SU-DHL-6 (cell line): Measurements from ENCODE around the gene NGF.

Experiments used
- H2AFZ ChIP-seq: fragments of 200-600 bp; sonication (generic); 2 replicates; pipeline ENCODE4 v1.6.1; 2014; ENCODE audit warnings: low read depth, mild to moderate bottlenecking, moderate library complexity, mixed read lengths, antibody characterized with exemption, low read length; ENCODE audit not compliant: severe bottlenecking
- H3F3A ChIP-seq: fragments of 200-600 bp; shearing (Covaris generic); 2 replicates; pipeline ENCODE4 v1.6.0; 2016; ENCODE audit warnings: antibody characterized with exemption, mild to moderate bottlenecking; ENCODE audit not compliant: insufficient read depth
- H3K27ac ChIP-seq: fragments of 200-600 bp; sonication (generic); 2 replicates; pipeline ENCODE4 v1.5.1; 2016; ENCODE audit warnings: low read depth, mild to moderate bottlenecking, low read length, moderate library complexity, mixed read lengths
- H3K27me3 ChIP-seq: fragments of 200-600 bp; sonication (generic), shearing (Covaris generic); 2 replicates; pipeline ENCODE4 v1.6.0; 2014; ENCODE audit warnings: mild to moderate bottlenecking, low read length
- H3K36me3 ChIP-seq: fragments of 200-600 bp; sonication (generic); 2 replicates; pipeline ENCODE4 v1.6.1; 2014; ENCODE audit warnings: mild to moderate bottlenecking, low read length, mixed read lengths
- H3K4me2 ChIP-seq: fragments of 300-600, 200-600 bp; shearing (Covaris generic), sonication (generic); 2 replicates; pipeline ENCODE4 v1.6.0; 2014; ENCODE audit warnings: low read length, low read depth, mild to moderate bottlenecking; ENCODE audit not compliant: poor library complexity, severe bottlenecking
- H3K4me3 ChIP-seq: fragments of 200-600 bp; sonication (generic); 2 replicates; pipeline ENCODE4 v1.5.1; 2014; ENCODE audit warnings: antibody characterized with exemption, low read length, mild to moderate bottlenecking, mixed read lengths; ENCODE audit not compliant: insufficient read depth, poor library complexity, severe bottlenecking
- H3K79me2 ChIP-seq: fragments of 200-600 bp; sonication (generic); 2 replicates; pipeline ENCODE4 v1.6.1; 2014; ENCODE audit warnings: mild to moderate bottlenecking, low read length, moderate library complexity; ENCODE audit not compliant: insufficient read depth
- H3K9ac ChIP-seq: fragments of 200-600 bp; sonication (generic); 2 replicates; pipeline ENCODE4 v1.7.0; 2014; ENCODE audit warnings: mild to moderate bottlenecking, low read length
- H3K9me2 ChIP-seq: fragments of 200-600 bp; sonication (generic); replicated peaks from 2 replicates; pipeline ENCODE4 v1.6.1; 2014; ENCODE audit warnings: low read length; ENCODE audit not compliant: insufficient read depth
- H3K9me3 ChIP-seq: fragments of 200-600 bp; sonication (generic); 2 replicates; pipeline ENCODE4 v1.6.1; 2014; ENCODE audit warnings: low read length, mixed read lengths; ENCODE audit not compliant: insufficient read depth
- H4K20me1 ChIP-seq: fragments of 200-600 bp; sonication (generic); 2 replicates; pipeline ENCODE4 v1.6.1; 2014; ENCODE audit warnings: low read depth, mild to moderate bottlenecking, antibody characterized with exemption, low read length, moderate library complexity, mixed read lengths
- EZH2phosphoT487 ChIP-seq: fragments of 200-600 bp; sonication (generic), shearing (Covaris generic); conservative IDR thresholded peaks from 2 replicates; pipeline ENCODE4 v1.6.1; 2018; ENCODE audit warnings: mild to moderate bottlenecking, antibody characterized with exemption, low read length, moderate library complexity, mixed read lengths
- TF ChIP-seq, protein P1 (sequence below): fragments of 200-600 bp; sonication (generic); IDR thresholded peaks from one replicate; pipeline ENCODE4 v1.5.1; 2017; ENCODE audit warnings: antibody characterized with exemption, mild to moderate bottlenecking, low read length, moderate library complexity; ENCODE audit not compliant: insufficient read depth, poor library complexity, severe bottlenecking

The NGF gene

DNA sequence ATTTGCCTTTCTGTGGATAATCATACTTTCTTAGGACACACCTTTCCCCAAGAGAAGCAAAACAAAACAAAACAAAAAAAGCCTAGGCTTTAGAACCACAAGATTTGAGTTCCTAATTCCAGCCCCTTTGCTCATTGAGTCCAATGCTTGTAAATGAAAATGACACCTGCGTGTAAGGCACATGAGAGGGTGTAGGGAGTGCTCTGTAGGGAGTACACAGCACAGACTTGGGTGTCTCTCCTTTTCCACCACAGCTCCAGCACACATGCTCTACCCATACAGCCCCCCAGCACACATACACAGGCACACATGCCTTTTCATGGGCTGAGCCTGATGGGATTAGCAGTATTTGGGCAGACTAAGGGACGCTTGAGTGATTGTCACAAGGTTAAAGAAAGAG is 9.2 kb upstream of the NGF start:
- H3F3A ChIP-seq, result no peaks in the 10 kb centered on the region
- H3K27me3 ChIP-seq, result no peaks in the 10 kb centered on the region
- H3K4me3 ChIP-seq, result no peak overlapping the region
- no peak for TF ChIP-seq EZH2phosphoT487
- TF ChIP-seq, protein P1, sequence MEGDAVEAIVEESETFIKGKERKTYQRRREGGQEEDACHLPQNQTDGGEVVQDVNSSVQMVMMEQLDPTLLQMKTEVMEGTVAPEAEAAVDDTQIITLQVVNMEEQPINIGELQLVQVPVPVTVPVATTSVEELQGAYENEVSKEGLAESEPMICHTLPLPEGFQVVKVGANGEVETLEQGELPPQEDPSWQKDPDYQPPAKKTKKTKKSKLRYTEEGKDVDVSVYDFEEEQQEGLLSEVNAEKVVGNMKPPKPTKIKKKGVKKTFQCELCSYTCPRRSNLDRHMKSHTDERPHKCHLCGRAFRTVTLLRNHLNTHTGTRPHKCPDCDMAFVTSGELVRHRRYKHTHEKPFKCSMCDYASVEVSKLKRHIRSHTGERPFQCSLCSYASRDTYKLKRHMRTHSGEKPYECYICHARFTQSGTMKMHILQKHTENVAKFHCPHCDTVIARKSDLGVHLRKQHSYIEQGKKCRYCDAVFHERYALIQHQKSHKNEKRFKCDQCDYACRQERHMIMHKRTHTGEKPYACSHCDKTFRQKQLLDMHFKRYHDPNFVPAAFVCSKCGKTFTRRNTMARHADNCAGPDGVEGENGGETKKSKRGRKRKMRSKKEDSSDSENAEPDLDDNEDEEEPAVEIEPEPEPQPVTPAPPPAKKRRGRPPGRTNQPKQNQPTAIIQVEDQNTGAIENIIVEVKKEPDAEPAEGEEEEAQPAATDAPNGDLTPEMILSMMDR, result no peak
- no peaks in the 10 kb centered on the region for H4K20me1 ChIP-seq
- H2AFZ ChIP-seq, result no peak overlapping the region
- H3K9me2 ChIP-seq, result no peaks in the 10 kb centered on the region
- no peaks in the 10 kb centered on the region for H3K9me3 ChIP-seq
- no peak overlapping the region for H3K4me2 ChIP-seq
- H3K9ac ChIP-seq, result no peak overlapping the region
- H3K79me2 ChIP-seq, result no peaks in the 10 kb centered on the region
- H3K36me3 ChIP-seq, result no peaks in the 10 kb centered on the region
- H3K27ac ChIP-seq, result no peak overlapping the region

DNA sequence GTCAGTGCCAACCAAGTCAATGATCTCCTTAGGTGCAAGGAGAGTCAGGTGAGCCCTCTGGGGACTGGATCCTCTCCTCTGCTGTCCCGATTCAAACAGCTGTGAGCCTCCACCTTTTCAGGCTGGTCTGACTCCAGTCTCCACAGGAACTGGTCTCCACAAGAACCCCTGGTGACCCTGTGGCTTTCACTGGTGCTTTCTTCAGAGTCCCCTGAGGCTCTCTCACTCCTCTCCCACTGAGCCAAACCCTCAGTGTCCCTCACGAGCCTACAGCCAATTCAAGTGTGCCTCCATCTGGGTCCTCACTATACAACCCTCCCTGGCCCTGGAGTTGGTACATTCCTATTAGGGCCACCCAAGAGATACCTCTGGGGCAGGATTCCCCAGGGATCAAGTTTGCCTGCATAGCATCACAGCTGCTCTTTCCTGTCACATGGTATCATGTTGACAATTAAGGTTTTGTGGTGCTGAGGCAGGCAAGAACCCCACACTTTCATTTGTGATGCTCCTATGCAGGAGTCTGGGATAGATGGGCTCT is 5.2 kb upstream of the NGF start:
- no peak overlapping the region for H3K4me2 ChIP-seq
- no peak overlapping the region for H3K27ac ChIP-seq
- H3K36me3 ChIP-seq, result no peaks in the 10 kb centered on the region
- no peaks in the 10 kb centered on the region for H3K9me3 ChIP-seq
- H3K79me2 ChIP-seq, result no peaks in the 10 kb centered on the region
- no peak overlapping the region for H2AFZ ChIP-seq
- no peaks in the 10 kb centered on the region for H4K20me1 ChIP-seq
- H3F3A ChIP-seq, result no peaks in the 10 kb centered on the region
- H3K9ac ChIP-seq, result no peak overlapping the region
- H3K9me2 ChIP-seq, result no peaks in the 10 kb centered on the region
- H3K27me3 ChIP-seq, result no peaks in the 10 kb centered on the region
- TF ChIP-seq, protein P1, result no peak
- no peak for TF ChIP-seq EZH2phosphoT487
- no peak overlapping the region for H3K4me3 ChIP-seq

GRCh38 chr1:115341948-115342347 is 3.9 kb upstream of the NGF start:
- Histone ChIP-seq H3F3A (no peaks in the 10 kb centered on the region), H3K27me3 (no peaks in the 10 kb centered on the region), H3K9me3 (no peaks in the 10 kb centered on the region), H3K9ac (no peak overlapping the region), H3K79me2 (no peaks in the 10 kb centered on the region), H3K9me2 (no peaks in the 10 kb centered on the region), H4K20me1 (no peaks in the 10 kb centered on the region), H3K36me3 (no peaks in the 10 kb centered on the region), H3K27ac (no peak overlapping the region), H3K4me2 (no peak overlapping the region), H3K4me3 (no peak overlapping the region), H2AFZ (no peak overlapping the region)
- TF ChIP-seq, protein P1, result no peak
- TF ChIP-seq EZH2phosphoT487, result no peak

DNA sequence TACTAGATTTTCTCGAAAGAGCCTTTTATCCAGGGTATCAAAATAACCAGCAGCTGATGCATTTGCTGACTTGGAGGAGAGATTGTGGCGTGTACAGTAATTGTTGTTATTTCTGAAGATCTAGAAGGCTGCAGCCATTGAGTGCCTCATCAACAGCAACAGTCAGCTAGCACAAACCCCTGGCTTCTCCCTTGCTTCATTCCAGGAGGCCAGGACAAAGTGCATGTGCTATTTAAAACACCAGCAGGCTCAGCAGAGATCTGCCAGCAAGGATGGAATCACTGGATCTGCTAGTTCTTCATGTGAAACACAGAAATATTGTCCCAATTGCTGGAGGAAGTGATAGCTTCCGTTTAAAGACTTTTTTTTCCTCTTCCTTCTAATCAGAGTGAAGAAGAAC is 2.8 kb upstream of the NGF start:
- H3K27ac ChIP-seq, result no peak overlapping the region

More for the DNA sequence above, 2.8 kb upstream of the NGF start:
- Histone ChIP-seq H3K9me3 (no peaks in the 10 kb centered on the region), H3K79me2 (no peaks in the 10 kb centered on the region), H4K20me1 (no peaks in the 10 kb centered on the region), H3K36me3 (no peaks in the 10 kb centered on the region), H3K9me2 (no peaks in the 10 kb centered on the region), H2AFZ (no peak overlapping the region), H3F3A (no peaks in the 10 kb centered on the region), H3K27me3 (no peaks in the 10 kb centered on the region), H3K4me2 (no peak overlapping the region), H3K4me3 (no peak overlapping the region), H3K9ac (no peak overlapping the region)
- TF ChIP-seq, protein P1, result no peak
- TF ChIP-seq EZH2phosphoT487, result no peak
